GM19238 (cell line): ENCODE measurements around the gene SORCS2.

Experiments
- DNase-seq: peaks from one replicate; pipeline ENCODE4 v3.0.0; 2011; ENCODE audit warnings: low spot score; ENCODE audit not compliant: insufficient read length

SORCS2 gene

DNA sequence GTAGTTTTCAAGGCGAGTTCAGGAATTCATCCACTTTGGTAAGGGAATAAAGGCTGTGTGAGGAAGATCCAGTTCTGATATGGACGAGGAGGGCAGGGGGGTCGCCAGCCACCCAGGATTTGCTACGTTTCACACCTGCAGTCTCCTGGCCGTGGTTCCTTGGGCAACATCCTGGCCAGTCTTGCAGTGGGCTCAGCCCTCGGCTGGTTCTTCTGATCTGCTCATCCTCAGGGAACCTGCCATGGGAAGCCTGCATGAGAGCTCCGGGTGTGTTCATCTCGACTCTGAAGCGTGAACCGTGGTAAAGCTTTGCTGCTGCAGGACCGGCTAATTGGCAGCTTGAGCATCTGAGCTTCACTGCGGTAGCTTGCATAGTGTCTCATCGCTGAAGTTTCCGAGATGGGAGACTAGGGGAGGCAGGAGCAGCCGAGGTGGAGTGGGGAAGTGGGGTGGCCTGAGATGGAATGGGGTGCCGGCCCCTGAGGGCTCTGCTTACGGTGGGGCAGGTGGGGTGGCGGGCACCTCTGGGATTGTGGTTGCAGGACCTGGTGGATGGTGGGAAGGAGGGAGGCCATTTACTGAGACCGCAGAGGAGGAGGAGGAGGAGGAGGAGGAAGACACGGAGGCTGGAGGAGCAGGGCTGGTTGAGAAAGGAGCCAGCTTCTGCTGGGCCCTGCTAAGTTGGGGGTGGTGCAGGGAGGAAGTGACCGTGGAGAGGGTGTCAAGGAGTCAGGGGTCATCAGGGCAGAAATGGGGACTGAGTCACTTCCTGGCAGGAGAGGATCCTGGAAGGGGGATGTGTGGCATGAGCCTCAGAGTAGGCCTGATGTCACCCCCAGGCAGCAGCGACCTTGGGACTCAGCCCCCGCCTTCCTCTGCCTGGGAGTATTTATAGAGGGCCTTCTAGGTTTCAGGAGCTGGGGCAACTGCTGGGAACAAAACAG is 455.5 kb downstream of the SORCS2 start:
- no peak for DNase-seq

DNA sequence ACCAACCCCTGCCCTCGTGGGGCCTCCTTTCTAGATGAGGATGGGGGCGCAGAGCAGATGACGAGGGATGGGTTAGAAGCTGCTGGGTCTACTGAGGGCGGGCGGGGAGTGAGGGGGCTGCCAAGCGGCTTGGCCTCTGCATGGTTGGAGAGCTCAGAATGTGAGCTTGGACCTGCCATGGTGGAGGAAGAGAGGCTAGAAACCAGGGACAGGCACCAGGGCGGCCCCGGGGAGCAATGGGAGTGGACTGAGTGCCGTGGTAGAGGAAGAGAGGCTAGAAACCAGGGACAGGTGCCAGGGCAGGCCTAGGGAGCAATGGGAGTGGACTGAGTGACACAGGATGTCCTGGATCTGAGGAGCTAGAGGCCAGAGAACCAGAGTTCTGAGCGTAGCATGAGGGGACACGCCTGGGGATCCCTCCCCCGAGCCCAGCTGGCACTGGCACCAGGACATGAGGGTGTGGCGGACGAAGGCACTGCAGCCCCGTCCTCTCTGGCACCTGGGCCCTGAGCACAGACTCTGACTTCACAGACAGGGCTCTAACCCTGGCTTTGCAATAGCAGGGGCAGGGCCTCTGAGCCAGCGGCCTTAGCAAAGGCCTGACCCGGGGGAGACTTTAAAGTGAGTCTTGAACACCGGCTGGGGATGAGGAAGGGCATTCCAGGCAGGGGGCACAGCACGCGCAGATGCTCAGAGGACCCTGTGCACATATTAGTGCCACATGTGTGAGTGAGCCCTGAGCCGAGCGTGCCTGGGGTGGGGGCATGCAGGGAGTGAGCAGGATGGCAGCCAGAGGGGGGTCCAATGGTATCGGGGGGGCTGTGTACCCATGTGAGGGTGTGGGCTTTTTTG is 456.4 kb downstream of the SORCS2 start:
- DNase-seq, result no peak

DNA sequence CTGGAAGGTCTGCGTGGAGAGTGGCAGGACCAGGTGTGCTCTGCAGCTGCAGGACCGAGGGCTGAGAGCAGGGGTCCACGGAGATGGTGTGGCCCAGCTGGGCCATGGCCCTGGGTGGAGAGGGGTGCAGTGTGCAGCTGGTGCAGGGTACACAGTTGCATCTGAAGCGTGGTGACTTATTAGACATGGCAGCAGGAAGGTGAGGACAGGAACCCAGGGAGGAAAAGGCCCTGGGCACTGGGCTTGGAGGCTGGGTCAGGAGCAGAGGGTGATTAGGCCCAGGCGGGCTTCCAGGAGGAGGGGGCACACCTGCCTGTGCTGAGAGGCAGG is 457.0 kb downstream of the SORCS2 start:
- DNase-seq, result no peak

DNA sequence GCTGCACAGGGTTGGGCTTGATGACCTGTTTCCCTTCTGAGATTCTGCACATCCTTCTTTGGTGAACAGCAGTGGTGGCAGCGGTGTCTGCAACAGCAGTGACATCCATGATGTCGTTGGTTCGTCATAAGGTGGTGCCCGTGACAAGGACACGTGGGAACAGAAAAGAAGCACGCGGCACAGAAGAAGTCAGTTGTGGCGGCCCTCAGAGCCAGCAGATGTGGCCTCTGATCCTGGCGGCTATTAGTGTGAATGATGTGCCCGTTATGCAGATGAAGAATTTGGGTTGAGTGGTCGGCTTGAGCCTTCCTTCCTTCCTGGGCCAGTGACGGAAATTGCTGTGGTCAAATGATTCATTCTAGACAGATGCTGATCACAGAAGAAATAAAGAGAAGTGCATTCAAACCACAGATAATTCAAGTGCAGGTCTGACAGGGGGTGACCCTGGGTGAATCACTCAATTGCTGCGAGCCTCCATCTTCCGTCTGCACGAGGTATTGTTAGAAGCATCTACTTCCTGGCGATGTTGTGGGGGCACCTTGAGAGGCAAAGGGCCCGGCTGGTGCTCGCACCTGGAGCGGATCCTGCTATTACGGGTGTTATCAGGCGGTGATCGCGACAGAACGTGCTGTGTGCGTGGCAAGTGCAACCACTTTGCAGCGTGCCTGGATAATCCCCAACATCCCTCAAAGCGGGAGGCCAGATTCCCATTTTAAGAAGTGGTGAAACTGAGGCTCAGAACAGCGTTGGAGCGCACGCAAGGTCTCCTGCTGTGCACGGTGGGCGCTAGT is 457.6 kb downstream of the SORCS2 start:
- no peak for DNase-seq

DNA sequence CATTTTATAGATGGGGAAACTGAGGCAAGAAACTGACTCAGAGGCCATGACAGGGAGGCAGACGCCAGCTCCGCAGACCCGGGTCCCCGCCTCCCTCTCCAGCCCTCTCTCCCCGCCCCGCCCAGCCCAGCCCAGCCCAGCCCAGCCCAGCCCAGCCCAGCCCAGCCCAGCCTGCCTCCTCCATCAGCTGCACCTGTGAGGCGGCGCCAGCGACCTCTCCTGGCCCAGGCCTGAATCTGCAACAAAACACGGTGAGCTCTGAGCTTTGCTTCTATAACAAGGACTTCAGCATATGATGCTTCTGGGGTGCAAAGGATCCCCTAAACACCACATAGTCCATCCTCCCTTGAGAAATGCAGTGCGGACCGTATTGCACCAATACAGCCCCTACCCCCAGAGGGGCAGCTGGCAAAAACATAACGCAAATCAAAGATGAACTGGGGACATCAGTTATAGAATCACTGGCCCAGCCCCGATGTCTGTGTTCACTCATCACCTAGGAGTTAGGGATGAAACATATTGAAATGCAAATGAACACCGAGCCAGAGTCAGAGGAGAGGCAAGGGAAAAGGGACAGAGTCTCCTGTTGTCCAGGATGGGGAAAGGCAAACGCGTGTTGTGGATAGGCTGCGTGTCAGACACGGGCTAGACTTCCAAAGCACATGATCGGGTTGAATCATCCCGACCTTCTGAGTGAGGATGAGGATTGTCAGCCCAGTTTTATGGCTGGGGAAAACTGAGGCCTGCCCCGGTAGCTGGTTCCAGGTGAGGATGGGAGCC is 458.5 kb downstream of the SORCS2 start:
- no peak for DNase-seq

DNA sequence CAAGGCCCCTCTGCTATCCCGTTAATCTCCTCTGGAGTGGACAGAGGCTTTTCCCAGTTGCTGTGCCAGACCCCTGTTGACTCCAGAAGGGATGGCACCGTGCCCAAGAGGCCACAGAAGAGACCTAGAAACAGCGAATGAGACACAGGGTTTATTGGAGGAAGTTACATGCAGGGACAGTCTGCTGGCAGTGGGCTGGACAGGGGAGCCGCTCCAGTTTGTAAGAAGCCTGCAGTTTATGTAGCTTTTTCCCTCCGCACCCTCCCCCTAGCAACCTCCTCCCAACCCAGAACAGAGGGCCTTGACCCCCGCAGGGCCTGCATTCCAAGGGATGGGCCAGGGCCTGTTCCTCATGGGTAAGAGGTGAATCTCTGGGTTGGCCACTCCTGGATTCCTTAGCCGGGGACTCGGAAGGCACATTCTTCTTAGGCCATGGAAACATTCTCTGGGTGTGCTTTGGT is 459.2 kb downstream of the SORCS2 start:
- no peak for DNase-seq

DNA sequence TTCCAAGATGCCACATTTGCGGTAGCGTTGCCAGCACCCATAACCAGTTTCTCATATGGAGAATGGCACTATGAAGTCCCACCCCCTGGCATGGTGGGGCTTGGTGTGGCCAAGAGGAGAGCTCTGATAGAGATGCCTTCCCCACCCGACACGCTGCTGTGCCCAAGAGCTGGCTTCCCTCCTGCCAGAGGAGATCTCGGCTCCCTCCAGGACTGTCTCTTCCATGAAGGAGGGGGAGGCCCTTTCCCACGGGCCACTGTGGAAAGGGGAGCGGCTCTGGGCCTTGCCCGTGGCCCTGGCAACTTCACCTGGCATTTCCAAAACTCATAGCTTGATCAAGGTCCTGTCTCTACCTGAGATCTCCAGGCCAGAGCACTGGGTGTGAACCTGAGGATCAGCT is 459.7 kb downstream of the SORCS2 start:
- DNase-seq, result no peak

DNA sequence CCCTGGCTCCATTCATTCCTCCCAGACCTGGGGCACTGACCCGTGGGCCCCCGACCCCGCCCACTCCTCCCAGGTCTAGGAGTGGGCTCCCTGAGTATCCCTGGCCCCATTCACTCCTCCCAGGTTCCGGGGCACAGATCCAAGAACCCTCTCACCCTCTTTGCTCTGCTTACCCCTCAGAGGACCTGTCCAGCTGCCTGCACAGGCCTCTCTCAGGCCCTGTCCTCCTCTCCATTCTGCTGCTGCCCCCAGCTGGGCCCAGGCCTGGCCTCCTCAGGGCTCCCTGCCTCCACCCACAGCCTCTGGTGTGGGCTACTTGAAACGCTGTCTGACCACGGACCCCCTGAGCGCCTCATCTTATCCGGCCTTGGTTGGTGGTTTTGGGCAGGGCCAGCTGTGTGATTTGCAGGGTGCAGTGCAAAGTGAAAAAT is 460.1 kb downstream of the SORCS2 start:
- DNase-seq, result no peak

DNA sequence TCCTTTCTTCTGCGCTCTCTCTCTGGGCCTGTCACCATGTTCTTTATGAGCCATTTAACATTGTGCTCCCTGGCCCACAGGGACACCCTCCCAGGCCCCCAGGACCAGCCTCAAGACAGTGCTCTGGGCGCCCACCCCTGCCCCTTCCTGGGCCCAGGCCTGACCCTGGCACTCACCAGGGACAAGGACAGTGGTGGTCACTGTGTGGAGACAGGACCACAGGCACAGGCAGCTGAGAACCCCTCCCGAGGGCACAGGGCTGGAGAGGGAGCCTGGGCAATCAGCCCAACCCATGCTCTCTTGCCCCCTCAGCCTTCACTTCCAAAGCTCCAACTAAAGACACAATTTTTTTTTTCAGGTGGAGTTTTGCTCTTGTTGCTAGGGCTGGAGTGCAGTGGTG is 460.6 kb downstream of the SORCS2 start:
- DNase-seq, result no peak

DNA sequence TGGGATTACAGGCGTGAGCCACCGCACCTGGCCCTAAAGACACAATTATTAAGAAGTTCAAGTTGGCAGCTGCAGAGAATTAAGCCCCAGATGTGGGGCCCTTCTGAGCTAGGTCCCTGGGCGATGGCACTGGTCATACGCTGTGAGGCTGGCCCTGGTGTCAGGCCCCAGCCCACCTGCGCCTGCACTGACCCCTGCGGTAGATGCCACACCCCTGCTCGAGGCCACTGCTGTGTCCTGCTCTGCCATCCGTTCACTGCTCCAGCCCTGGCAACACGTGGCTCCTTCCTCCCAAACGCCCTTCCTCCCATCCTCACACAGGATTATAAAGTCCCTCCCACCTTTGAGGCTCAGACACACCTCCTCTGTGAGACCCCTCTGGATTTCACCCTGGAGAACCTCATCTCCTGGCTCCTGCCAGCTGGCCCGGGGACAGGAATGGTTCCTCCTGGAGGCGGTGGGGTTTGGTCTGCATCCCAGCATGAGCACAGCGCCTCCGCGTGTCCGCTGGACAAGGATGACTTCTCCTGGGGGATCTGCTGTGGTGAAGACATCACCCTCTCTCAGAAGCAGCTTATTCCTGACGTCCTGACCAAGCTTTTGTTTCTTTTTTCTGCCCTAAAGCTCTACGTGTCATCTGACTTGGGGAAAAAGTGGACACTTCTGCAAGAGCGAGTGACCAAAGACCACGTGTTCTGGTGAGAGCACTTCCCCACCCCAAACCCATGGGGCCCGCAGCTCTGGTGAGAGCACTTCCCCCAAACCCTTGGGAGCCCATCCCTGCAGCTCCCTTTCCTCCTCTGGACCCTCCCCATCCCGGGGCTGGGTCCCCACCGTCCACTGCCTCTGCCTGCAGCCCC is 461.4 kb downstream of the SORCS2 start:
- no peak for DNase-seq

DNA sequence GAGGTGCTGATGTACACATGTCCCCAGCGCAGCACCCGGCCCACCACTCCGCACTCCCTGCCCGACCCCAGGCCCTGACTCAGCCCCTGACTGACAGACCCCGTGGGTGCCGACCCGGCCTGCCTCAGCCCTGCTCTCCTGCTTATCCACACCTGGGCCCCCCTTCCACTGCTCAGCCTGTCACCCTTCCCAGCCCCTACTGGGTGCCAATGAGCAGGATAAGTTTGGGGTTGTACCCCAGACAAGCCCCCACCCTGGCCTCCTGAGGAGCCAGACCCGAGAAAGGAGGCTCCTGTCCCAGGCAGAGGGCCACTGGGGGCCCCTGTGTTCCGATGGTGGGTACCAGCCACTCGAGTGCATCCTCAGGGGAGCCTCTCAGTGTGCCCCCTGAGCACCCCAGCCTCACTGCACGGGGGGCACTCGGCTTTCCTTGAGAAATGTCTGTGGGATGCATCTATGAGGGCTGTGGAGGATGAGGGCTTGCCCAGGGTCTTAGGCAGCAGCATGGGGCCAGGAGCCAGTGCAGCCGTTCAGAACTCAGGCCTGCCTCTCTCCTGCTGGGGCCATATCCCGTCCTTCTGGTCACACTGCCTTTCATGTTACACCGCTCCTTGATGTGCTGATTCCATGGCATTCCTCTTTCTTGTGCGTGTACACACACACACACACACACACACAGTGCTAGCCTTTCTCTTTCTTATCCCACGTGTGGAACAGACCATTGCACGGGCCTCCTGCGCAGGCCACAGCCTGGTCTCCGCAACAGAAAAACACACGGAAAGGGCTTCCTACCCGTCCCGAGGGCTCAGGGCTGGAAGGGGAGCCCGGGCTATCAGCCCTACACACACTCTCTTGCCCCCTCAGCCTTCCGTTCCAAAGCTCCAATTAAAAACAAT is 462.5 kb downstream of the SORCS2 start:
- DNase-seq, result no peak

DNA sequence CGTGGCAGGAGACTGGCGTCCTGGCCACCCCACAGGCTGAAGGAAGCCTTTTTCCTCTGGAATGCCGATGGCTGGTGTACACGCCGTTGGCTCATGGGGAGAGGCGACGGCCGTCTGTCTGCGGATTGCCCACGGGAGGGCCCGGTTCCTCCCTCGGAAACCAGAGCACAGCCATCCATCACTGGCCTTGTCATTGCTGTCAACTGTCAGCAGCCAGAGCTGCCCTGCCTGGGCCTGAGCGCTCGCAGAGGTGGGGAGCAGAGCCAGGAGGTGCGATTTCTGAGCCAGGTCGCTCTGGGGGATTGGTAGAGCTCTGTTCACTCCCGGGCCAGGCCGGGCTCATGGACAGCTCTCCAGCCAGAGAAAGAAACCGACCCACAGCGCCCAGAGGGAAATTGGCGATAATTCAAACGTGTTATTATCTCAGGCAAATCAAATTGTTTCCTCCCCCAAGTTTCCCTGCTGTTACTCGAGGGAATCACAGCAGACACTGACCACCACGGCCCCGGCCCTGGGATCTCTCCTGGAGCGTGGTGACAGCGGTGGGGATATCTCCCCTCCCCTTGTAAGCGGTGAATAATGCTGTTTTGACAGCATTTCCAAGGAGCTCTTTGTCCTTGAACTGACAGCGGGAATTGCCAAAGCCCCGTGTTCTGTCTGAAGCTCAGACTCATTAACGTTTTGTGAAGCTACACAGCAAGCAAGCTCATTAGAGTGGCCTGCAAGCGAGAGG is 463.3 kb downstream of the SORCS2 start:
- DNase-seq, result no peak

DNA sequence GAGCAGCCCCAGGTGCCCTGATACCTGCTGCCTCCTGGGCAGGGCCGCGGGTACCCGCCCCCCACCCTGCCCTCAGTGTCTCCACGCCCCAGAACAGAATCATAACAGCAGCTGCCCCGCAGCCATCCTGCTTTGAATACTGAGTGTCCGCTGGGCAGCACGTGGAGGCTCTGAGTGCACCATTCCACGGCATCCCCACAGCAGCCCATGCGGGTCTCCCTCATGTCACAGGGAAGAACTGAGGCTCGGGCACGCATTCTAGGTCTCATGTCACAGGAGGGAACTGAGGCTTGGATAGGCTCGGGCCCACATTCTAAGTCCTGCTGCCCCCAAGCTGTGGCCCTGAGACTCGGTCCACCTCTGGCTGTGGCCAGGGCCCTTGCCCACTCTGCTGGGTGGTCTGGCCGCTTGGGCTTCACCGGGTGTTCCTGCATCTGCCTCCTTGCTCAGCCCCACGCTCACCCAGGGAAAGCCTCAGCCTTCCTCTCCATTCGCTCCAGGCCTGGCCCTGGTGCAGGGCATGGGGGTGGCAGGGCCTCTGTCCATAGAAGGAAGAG is 464.0 kb downstream of the SORCS2 start:
- no peak for DNase-seq

DNA sequence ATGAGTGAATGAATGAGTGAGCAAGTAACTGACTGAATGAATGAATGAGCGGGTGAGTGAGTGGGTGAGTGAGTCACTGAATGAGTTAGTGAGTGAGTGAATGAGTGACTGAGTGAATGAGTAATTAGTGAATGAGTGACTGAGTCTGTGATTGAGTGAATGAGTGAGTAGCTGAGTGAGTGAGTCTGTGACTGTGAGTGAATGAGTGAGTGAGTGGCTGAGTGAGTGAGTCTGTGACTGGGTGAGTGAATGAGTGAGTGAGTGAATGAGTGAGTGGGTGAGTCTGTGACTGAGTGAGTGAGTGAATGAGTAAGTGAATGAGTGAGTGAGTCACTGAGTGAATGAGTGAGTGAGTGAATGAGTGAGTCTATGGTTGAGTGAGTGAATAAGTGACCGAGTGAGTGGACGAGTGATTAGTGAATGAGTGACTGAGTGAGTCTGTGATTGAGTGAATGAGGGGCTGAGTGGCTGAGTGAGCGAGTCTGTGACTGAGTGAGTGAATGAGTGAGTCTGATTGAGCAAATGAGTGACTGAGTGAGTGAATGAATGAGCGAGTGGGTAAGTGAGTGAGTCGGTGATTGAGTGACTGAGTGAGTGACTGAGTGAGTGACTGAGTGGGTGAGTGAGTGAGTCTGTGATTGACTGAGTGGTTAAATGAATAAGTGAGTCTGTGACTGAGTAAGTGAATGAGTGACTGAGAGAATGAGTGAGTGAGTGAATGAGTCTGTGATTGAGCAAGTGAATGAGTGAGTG is 465.4 kb downstream of the SORCS2 start:
- DNase-seq, result no peak

DNA sequence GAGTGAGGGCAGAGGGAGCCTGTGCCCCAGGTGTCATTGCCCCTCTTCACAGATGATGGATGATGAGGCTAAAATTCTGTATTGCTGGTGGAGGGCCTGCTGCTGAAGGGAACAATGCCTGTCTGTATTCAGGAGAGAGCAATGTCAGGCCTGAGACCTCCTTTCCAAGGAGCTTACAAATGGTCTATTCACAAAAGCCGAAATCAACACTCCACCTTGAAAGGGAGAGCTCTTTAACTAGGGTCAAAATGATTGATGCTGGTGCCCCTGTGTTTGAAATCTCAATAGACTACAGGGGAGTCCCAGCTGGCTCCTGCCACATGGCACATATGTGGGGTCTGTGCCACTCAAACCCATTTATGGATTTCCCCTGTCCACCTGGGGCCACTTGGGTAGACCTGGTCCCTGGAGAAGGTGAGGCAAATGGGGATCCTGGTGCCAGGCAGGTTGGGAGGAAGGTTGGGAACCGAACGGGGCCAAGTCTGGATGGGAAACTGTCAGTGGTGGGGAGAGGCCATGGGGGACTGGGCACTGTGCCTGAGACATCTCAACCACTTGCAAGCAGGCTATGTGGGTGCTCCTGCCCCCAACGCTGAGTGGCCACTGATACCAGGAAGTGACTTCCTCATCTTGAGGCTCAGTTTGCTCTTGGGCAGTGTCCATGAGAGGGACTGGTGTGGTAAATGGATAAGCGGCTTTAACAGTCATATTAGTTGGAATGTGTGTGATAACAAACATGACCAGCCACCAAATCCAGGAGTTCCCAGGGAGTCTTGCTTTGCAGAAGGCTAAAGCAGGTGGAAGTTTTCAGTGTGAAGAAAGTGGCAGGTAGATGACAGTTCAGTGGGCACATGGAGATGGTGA is 466.2 kb downstream of the SORCS2 start:
- no peak for DNase-seq
